Measurements from ENCODE around the gene OLA1.

OLA1 gene

GRCh38 chr2:174180165-174180724 lies 68.1 kb downstream of the OLA1 start:
- no peak for DNase-seq (ENCODE audit: low read depth)

- no peak for DNase-seq (ENCODE audit: low read depth)
These were observed 70.9 kb downstream of the OLA1 start for GRCh38 chr2:174177316-174177890.

- no peak for DNase-seq (ENCODE audit: low read depth)
These were observed 71.4 kb downstream of the OLA1 start for GRCh38 chr2:174176898-174177297.

DNA sequence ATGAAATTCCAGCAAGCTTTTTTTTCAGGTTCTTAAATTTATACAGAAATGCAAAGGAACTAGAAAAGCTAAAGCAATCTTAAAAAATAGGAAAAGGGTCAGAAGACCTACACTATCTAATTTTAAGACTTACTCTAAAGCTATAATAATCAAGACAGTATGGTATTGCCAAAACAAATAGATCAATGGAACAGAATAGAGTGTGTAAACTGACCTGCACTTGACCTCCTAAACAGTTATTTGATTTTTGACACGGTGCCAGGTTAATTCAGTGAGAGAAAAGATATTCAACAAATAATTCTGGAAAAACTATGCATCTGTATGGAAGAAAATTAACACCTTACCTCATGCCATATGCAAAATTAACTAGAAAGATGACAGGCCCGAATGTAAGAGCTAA lies 73.6 kb downstream of the OLA1 start:
- no peak for DNase-seq (ENCODE audit: low read depth)

DNA sequence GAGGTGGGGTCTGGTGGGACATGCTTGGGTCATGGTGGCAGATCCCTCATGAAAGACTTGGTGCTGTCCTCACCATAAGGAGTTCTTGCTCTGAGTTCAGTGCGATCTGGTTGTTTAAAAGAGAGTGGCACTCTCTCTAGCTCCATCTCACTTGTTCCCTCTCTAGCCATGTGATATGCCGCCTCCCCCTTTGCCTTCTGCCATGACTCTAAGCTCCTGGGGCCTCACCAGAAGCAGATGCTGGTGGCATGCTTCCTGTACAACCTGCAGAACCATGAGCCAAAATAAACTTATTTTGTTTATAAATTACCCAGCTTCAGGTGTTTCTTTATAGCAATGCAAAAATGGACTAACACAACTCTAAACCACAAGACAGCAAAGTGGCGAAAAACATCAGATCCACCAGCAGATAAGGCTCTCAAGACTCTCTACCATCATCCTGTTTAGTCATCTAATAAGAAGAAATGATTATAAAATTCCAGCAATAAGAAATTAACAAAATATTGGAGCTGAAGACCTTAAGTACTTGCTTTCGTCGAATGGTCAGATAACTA lies 75.5 kb downstream of the OLA1 start:
- DNase-seq (ENCODE audit: low read depth), result no peak

DNA sequence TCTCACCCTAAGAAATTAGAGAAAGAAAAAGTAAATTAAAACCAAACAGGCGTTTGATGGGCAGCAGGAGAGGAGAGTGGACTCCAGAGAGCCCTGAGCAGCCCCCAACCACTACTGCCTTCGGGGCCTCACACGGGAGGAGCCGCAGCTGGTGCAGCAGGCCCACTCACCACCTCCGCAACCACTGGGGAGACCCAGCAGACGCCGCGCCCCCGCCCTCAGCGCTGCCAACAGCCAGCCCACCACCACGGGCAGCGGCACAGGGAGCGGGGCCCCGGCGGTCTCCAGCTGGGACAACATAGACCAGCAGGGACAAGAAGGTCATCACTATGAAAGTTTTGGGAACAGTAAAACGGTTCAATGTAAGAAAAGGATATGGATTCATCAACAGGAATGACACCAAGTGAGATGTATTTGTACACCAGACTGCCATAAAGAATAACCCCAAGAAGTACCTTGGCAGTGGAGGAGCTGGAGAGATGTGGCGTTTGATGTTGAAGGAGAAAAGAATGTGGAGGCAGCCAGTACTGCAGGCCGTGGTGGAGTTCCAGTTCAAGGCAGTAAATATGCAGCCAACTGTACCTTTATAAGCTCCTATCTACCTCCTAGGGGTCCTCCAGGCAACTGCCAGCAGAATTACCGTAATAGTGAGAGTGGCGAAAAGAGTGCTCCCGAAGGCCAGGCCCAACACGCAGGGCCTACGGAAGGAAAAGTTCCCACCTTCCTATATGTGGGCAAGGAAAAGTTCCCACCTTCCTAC lies 76.5 kb downstream of the OLA1 start:
- DNase-seq (ENCODE audit: low read depth), result no peak

- DNase-seq (ENCODE audit: low read depth), result no peak
These were observed 79.0 kb downstream of the OLA1 start for GRCh38 chr2:174169372-174169771.

DNA sequence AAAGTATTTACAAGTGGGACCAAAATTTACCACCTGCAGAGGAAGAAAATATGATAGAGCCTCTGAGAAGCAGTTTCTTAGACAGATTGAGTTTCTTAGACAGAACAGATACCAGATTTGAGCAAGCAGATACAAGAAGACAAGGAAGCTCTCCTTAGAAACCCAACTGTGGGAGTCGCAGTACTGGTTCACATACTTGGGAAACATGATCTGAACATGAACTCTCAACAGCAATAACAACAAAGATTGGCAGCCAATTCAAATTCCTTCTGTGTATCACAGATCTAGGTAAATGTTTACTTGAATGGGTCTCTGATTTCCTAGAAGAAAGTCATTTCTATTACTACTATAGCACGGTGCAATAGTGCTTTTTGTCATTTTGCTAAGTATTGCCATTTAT lies 82.1 kb downstream of the OLA1 start:
- no peak for DNase-seq (ENCODE audit: low read depth)

DNA sequence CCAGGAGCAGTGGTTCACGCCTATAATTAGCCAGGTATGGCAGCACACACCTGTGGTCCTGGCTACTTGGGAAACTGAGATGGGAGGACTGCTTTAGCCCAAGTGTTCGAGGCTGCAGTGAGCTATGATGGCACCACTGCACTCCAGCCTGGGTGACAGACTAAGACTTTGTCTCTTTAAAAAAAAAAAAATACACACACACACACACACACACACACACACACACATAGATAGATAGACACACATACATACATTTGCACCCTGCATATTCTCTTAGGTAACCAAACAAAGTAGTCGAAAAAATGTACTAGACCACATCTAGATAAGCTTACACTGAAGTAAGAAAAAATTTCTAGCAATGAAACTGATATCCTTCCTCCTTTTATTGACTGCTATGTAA lies 86.8 kb downstream of the OLA1 start:
- DNase-seq (ENCODE audit: low read depth), result no peak

- no peak for DNase-seq (ENCODE audit: low read depth)
These were observed 90.3 kb downstream of the OLA1 start for GRCh38 chr2:174158003-174158402.

- DNase-seq (ENCODE audit: low read depth), result no peak
These were observed 91.3 kb downstream of the OLA1 start for GRCh38 chr2:174157053-174157452.

DNA sequence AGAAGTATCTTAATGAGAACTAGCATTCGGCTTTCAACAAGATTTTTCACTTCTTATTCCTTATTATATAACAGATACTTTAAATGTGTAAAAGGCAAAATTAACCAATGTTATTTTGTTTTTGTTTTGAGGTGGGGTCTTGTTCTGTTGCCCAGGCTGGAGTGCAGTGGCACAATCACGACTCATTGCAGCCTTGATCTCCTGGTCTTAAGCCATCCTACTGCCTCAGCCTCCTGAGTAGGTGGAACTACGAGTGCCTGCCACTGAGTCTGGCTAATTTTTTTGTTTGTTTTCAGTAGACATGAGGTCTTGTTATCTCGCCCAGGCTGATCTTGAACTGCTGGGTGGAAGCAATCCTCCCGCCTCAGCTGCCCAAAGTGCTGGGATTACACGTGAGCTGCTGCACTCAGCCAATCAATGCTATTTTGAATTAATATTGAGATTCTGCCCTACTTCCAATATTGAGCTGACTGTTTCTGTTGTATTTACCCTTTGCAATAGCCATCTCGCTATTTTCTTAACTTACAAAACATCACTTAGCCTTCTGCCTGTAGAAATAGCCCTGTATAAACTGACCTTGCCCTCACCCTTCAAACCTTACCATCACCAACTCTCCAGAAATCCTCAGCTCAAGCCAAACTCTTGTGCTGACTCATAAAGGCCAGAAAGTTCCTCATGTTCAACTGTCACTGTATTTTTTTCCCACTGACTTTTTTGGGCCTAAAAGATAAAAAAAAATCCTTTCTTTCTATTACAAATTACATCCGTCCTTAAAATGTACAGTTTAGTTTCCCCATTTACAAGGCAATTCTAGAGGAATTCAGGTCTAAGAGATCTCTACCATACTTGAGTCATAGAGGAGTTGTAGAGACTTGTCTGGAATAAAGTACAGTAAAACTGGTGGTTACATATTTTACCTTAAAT lies 94.3 kb downstream of the OLA1 start:
- DNase-seq (ENCODE audit: low read depth), result no peak

GRCh38 chr2:174149530-174149929 lies 98.8 kb downstream of the OLA1 start:
- DNase-seq (ENCODE audit: low read depth), result no peak

DNA sequence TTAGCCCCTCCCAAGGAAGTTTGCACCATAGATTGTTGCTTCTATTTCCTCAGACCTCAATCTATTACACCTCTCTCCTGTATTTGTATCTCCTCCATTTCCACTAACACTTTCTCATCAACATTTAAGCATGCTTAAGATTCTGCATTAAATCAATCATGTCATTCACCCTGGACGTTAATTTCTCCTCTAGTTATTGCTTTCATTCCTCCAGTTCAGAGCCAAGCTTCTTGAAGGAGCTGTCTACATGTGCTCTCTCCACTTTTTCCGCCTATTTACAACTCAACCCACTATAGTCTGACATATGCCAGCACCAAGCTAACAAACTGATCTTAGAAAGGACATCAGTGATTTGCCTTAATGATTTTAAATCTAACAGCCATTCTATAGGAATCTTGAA lies 99.5 kb downstream of the OLA1 start:
- no peak for DNase-seq (ENCODE audit: low read depth)

DNA sequence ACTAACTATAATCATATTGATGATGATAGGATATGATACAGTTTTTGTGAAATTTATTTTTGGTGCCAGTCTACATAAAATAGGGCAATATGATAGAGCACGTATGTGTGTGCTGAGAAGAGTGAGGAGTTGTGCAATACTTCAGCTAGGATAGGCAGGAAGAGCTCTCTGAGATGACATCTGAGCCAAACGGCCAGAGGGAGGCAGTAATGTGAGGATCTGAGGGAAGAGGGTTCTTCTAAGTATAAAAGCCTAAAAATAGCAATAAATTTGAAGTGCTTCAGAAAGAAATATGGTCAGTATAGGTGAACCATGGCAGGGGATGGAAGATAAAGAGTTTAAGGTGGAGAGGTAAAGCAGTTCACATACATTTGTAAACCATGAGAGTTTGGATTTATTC lies 102.5 kb downstream of the OLA1 start:
- DNase-seq (ENCODE audit: low read depth), result no peak

DNA sequence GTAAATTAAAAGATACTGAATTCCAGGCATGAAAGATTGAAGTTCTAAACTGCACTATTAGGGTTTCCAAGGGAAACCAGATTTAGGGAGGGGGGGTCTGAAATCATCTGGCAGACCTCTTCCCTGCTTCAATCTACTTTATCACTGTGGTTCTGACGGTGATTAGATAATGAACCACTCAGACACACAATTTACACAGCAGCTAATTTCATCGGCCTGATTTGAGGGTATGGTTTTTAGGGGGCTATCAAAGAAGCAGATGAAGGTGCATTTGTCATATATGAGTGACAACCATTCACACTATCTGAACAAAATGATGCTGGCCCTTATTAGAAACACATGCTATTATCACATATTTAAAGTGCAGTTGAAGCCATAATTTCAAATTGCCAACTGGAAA lies 106.0 kb downstream of the OLA1 start:
- no peak for DNase-seq (ENCODE audit: low read depth)

GRCh38 chr2:174138161-174138560 lies 110.2 kb downstream of the OLA1 start:
- no peak for DNase-seq (ENCODE audit: low read depth)

DNA sequence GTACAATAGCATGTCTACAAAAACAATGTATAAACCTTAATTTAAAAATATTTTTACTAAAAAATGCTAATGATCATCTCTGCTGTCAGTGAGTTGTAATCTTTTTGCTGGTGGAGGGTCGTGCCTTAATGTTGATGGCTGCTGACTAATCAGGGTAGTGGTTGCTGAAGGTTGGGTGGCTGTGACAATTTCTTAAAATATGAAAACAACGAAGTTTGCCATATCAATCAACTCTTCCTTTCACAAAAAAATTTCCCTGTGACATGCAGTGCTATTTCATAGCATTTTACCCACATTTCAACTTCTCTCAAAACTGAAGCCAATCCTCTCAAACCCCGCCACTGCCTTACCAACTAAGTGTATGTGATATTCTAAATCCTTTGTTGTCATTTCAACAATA lies 112.4 kb downstream of the OLA1 start:
- DNase-seq (ENCODE audit: low read depth), result no peak

DNA sequence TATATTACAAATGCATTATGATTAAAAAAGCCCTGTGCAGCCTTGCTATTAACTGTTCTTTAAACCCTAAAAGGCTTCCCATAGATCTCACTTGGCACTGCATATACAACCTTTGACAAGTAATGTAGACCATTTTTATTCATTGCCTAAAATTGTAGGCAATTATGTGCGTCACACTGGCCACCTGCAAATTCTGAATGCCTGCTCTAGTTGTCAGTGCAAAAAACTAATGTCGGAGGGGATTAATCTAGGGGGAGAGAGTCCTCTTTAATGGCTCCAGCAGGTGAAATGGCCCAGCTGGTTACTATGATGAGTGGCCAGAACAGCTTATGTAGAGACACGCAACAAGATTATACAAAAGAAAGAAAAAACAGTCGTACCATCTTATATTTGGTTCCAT lies 123.2 kb downstream of the OLA1 start:
- DNase-seq (ENCODE audit: low read depth), result no peak

DNA sequence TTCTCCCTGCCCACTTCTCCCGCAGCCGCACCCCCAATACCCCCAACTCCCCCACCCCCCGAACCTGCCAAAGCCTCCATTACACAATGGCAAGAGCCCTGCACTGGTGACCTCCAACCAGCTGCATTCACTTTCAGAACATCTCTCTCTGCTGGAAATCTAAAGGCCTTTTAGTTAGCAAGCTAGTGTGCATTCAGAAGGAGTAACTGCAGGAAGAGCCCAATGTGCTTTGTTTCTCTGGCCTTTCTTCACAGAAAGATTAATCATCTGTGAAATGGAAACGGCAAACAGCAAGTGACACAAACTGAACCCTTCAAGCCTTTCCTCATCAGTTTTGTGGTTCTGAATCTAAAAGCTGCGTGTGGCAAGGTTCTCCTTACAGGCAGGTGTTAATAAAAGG lies 124.2 kb downstream of the OLA1 start:
- DNase-seq (ENCODE audit: low read depth), result no peak

GRCh38 chr2:174122185-174122584 lies 126.1 kb downstream of the OLA1 start:
- no peak for DNase-seq (ENCODE audit: low read depth)

DNA sequence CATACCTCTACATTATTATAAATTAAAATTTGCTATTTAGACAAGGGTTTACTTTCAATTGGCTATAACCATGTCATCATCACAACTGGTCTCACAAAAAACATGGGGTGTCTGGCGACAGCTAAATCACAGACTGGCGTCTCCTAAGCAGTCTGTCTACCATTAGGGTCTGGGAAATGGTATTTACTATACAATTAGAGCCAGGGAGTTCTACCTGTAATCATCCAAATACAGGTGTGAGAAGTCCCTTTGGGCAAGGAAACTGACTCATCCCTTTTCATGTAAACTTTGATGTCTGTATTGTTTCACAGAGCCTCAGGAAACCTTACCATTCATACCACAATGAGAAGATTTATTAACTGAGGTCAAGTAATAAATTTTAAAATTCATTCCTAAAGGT lies 126.7 kb downstream of the OLA1 start:
- no peak for DNase-seq (ENCODE audit: low read depth)
